ENCODE measurements around the gene S100Z. TPM values are rescaled to one million over a fixed set of nuclear protein-coding genes. Genes with fewer than 3 reads are reported as not detected.
"Not testable (repeated sequence)": the region's sequence is repeated elsewhere in the genome, so short reads cannot be mapped to it uniquely, and the experiment has no call there.

S100Z gene
- total and polyA plus RNA-seq, 7 donors = 0.25 to 0.69 (median 0.60) TPM; not detected in 4

DNA sequence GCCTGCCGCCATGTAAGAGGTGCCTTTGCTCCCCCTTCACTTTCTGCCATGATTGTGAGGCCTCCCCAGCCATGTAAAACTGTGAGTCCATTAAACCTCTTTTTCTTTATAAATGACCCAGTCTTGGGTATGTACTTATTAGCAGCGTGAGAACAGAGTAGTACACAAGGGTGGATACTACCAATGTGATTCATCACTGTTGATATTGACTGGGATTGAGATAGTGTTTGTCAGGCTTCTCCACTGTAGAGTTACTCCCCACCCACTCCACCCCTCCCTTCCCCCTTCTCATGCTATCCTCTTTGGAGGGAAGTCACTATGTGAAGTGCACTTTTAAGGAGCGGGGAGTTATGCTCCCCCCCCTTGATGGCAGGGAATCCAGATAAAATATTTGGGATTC lies 91.6 kb downstream of the S100Z start:
- 96 to 97% methylated on average over 3 of the region's 3 CpGs for WGBS, 2 donors
- Histone ChIP-seq H3K4me1 (no peaks in the 10 kb centered on the region), H3K9me3 (no peaks in the 10 kb centered on the region), H3K27ac (no peak overlapping the region), H3K27me3 (no peaks in the 10 kb centered on the region), H3K4me3 (no peak overlapping the region), H3K36me3 (no peaks in the 10 kb centered on the region)
- DNase-seq = no peak
- intact Hi-C loops (cut with DNase I) = no loop called here
- TF ChIP-seq POLR2AphosphoS5 (IDR thresholded peaks at IDR 0.05) (no peak), EP300 (IDR thresholded peaks at IDR 0.05) (no peak), POLR2A (IDR thresholded peaks at IDR 0.05) (no peak)
- TF ChIP-seq, protein P1, sequence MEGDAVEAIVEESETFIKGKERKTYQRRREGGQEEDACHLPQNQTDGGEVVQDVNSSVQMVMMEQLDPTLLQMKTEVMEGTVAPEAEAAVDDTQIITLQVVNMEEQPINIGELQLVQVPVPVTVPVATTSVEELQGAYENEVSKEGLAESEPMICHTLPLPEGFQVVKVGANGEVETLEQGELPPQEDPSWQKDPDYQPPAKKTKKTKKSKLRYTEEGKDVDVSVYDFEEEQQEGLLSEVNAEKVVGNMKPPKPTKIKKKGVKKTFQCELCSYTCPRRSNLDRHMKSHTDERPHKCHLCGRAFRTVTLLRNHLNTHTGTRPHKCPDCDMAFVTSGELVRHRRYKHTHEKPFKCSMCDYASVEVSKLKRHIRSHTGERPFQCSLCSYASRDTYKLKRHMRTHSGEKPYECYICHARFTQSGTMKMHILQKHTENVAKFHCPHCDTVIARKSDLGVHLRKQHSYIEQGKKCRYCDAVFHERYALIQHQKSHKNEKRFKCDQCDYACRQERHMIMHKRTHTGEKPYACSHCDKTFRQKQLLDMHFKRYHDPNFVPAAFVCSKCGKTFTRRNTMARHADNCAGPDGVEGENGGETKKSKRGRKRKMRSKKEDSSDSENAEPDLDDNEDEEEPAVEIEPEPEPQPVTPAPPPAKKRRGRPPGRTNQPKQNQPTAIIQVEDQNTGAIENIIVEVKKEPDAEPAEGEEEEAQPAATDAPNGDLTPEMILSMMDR (IDR thresholded peaks at IDR 0.05) = no peak

DNA sequence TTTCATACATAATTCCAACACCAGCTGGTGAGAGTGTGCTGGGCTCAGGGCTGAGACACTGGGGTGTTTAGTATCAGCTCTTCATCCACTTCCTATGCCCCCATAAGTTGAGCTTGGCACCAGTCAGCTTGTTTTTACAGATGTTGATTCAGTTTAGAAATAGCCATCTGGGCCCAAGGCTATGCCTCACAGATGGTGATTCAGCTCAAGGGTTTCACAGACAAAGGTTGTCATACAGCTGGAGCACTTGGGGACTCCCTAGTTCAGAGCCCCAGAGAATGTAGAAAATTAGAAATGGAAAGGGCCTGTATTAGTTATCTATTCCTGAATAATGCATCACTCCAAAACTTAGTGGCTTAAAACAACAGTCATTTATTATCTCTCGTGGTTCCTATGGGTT lies 92.8 kb downstream of the S100Z start:
- H3K4me3 ChIP-seq = no peak overlapping the region
- DNase-seq = no peak
- TF ChIP-seq, protein P1 (IDR thresholded peaks at IDR 0.05) = no peak
- TF ChIP-seq POLR2A (IDR thresholded peaks at IDR 0.05) (no peak), EP300 (IDR thresholded peaks at IDR 0.05) (no peak), POLR2AphosphoS5 (IDR thresholded peaks at IDR 0.05) (no peak)
- H3K27ac ChIP-seq = no peak overlapping the region
- no peaks in the 10 kb centered on the region for H3K4me1 ChIP-seq
- H3K36me3 ChIP-seq = no peaks in the 10 kb centered on the region
- H3K27me3 ChIP-seq = no peaks in the 10 kb centered on the region
- intact Hi-C loops (cut with DNase I) = no loop called here
- 79 to 82% methylated on average over 1 of the region's 1 CpG for WGBS, 2 donors
- H3K9me3 ChIP-seq = no peaks in the 10 kb centered on the region

DNA sequence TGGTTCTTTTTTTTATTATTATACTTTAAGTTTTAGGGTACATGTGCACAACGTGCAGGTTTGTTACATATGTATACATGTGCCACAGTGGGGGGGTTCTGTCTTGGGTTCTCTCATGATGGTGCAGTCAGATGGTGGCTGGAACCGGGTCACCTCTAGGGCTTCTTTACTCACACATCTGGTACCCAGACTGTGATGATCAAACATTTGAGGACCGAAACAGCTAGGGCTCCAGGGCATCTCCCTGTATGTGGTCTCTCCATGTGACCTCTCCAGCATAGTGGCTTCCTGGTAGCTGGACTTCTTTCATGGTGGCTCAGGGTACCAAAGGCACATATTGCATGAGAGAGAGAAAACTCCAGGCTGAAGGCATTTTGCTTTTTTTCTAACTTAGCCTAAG lies 93.2 kb downstream of the S100Z start:
- Histone ChIP-seq H3K36me3 (no peaks in the 10 kb centered on the region), H3K4me1 (no peaks in the 10 kb centered on the region), H3K27ac (no peak overlapping the region), H3K4me3 (no peak overlapping the region), H3K9me3 (no peaks in the 10 kb centered on the region), H3K27me3 (no peaks in the 10 kb centered on the region)
- no peak for DNase-seq
- TF ChIP-seq POLR2AphosphoS5 (IDR thresholded peaks at IDR 0.05) (no peak), POLR2A (IDR thresholded peaks at IDR 0.05) (no peak), EP300 (IDR thresholded peaks at IDR 0.05) (no peak)
- TF ChIP-seq, protein P1 (IDR thresholded peaks at IDR 0.05) = no peak
- intact Hi-C loops (cut with DNase I) = no loop called here
- 85 to 89% methylated on average over 3 of the region's 3 CpGs for WGBS, 2 donors

DNA sequence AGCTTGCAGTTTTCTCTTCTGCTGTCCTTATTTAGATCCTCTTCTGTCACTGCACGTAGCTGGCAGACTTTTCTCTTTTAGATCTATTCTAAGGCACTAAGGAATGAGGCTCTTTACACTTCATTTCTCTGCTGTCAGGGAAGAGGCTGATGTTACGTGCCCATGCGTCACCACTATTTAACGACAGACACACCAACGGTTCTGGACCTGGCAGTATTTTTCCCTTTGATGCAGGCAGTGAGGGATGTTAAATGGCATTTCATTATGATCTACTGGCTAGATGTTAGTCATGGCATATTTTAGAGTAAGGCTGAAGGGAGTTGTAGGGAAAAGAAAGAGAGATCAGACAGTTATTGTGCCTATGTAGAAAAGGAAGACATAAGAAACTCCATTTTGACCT lies 94.8 kb downstream of the S100Z start:
- Histone ChIP-seq H3K27ac (no peak overlapping the region), H3K9me3 (no peaks in the 10 kb centered on the region), H3K27me3 (no peaks in the 10 kb centered on the region), H3K36me3 (no peaks in the 10 kb centered on the region), H3K4me1 (no peaks in the 10 kb centered on the region), H3K4me3 (no peak overlapping the region)
- no peak for DNase-seq
- intact Hi-C loops (cut with DNase I) = no loop called here
- WGBS, 2 donors = 57 to 70% methylated on average over 5 of the region's 5 CpGs
- TF ChIP-seq POLR2A (IDR thresholded peaks at IDR 0.05) (no peak), POLR2AphosphoS5 (IDR thresholded peaks at IDR 0.05) (no peak), EP300 (IDR thresholded peaks at IDR 0.05) (no peak)
- TF ChIP-seq, protein P1 (IDR thresholded peaks at IDR 0.05) = no peak

DNA sequence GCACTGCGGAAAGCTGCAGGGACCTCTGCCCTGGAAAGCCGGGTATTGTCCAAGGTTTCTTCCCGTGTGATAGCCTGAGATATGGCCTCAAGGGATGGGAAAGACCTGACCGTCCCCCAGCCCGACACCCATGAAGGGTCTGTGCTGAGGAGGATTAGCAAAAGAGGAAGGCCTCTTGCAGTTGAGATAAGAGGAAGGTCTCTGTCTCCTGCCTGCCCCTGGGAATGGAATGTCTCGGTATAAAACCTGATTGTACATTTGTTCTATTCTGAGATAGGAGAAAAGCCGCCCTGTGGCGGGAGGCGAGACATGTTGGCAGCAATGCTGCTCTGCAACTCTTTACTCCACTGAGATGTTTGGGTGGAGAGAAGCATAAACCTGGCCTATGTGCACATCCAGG lies 95.4 kb downstream of the S100Z start:
- H3K4me3 ChIP-seq; H3K27me3 ChIP-seq; H3K9me3 ChIP-seq; H3K36me3 ChIP-seq; H3K27ac ChIP-seq; intact Hi-C loops (cut with DNase I); H3K4me1 ChIP-seq; DNase-seq: not testable (repeated sequence)
- WGBS, 2 donors = 53 to 54% methylated on average over 9 of the region's 9 CpGs
